ENCODE data around the gene XPC.

DNA sequence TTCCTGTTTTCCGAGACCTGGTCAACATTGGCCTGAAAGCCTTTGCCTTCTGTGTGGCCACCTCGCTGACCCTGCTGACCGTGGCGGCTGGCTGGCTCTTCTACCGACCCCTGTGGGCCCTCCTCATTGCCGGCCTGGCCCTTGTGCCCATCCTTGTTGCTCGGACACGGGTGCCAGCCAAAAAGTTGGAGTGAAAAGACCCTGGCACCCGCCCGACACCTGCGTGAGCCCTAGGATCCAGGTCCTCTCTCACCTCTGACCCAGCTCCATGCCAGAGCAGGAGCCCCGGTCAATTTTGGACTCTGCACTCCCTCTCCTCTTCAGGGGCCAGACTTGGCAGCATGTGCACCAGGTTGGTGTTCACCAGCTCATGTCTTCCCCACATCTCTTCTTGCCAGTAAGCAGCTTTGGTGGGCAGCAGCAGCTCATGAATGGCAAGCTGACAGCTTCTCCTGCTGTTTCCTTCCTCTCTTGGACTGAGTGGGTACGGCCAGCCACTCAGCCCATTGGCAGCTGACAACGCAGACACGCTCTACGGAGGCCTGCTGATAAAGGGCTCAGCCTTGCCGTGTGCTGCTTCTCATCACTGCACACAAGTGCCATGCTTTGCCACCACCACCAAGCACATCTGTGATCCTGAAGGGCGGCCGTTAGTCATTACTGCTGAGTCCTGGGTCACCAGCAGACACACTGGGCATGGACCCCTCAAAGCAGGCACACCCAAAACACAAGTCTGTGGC is 36.6 kb downstream of the XPC start:
- TF ChIP-seq, protein P1, sequence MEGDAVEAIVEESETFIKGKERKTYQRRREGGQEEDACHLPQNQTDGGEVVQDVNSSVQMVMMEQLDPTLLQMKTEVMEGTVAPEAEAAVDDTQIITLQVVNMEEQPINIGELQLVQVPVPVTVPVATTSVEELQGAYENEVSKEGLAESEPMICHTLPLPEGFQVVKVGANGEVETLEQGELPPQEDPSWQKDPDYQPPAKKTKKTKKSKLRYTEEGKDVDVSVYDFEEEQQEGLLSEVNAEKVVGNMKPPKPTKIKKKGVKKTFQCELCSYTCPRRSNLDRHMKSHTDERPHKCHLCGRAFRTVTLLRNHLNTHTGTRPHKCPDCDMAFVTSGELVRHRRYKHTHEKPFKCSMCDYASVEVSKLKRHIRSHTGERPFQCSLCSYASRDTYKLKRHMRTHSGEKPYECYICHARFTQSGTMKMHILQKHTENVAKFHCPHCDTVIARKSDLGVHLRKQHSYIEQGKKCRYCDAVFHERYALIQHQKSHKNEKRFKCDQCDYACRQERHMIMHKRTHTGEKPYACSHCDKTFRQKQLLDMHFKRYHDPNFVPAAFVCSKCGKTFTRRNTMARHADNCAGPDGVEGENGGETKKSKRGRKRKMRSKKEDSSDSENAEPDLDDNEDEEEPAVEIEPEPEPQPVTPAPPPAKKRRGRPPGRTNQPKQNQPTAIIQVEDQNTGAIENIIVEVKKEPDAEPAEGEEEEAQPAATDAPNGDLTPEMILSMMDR (IDR thresholded peaks at IDR 0.05), result no peak
- TF ChIP-seq POLR2A (IDR thresholded peaks at IDR 0.05), result no peak
- no peak for TF ChIP-seq EP300 (IDR thresholded peaks at IDR 0.05)
- TF ChIP-seq POLR2AphosphoS5 (IDR thresholded peaks at IDR 0.05), result no peak
